ENCODE measurements around the gene AJM1. TPM values are rescaled to one million over a fixed set of nuclear protein-coding genes. Genes with fewer than 3 reads are reported as not detected.

Gene AJM1
- total RNA-seq, 1 experiment from 2014 or later, result 1.8 TPM

DNA sequence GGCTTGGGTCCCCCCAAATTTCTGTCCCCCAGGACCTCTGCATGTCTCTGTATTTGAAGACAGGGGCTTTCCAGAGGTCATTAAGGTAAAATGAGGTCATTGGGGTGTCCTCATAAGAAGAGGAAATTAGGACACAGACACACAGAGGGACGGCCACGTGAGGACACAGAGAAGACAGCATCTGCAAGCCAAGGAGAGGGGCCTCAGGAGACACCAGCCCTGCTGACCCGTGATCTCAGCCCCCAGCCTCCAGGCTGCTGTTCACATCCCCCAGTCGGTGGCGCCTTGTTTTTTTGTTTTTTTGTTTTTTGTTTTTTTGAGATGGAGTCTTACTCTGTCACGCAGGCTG lies 47.3 kb upstream of the AJM1 start:
- TF ChIP-seq, protein P1, sequence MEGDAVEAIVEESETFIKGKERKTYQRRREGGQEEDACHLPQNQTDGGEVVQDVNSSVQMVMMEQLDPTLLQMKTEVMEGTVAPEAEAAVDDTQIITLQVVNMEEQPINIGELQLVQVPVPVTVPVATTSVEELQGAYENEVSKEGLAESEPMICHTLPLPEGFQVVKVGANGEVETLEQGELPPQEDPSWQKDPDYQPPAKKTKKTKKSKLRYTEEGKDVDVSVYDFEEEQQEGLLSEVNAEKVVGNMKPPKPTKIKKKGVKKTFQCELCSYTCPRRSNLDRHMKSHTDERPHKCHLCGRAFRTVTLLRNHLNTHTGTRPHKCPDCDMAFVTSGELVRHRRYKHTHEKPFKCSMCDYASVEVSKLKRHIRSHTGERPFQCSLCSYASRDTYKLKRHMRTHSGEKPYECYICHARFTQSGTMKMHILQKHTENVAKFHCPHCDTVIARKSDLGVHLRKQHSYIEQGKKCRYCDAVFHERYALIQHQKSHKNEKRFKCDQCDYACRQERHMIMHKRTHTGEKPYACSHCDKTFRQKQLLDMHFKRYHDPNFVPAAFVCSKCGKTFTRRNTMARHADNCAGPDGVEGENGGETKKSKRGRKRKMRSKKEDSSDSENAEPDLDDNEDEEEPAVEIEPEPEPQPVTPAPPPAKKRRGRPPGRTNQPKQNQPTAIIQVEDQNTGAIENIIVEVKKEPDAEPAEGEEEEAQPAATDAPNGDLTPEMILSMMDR (conservative IDR thresholded peaks at IDR 0.05), result no peak
- no peak overlapping the region for H2BK12ac ChIP-seq (ENCODE audit: insufficient read length, low read depth, low read length)
- no peak overlapping the region for H4K5ac ChIP-seq (ENCODE audit: insufficient read length, low read depth, low read length)
- H3K4ac ChIP-seq (ENCODE audit: low read depth, low read length), result no peak overlapping the region
- WGBS (ENCODE audit: extremely low coverage, insufficient read length, low lambda C conversion rate), result no CpG with 5 or more reads among the region's 6 CpGs
- H3K4me2 ChIP-seq (ENCODE audit: insufficient read depth, insufficient read length, low read length), result no peak overlapping the region
- no peaks in the 10 kb centered on the region; the same call in 1 of the 2 replicates for H3K27me3 ChIP-seq (ENCODE audit: insufficient read depth, low read length)
- H3K79me1 ChIP-seq (ENCODE audit: insufficient read depth, low read depth, low read length, poor library complexity, severe bottlenecking), result no peaks in the 10 kb centered on the region
- no peak overlapping the region for H2BK20ac ChIP-seq (ENCODE audit: low read depth, low read length, poor library complexity, severe bottlenecking)
- no peak overlapping the region for H2BK15ac ChIP-seq (ENCODE audit: low read depth, low read length)
- no peak overlapping the region for H2AFZ ChIP-seq (ENCODE audit: low read length)
- no peak for DNase-seq
- Mint-ChIP-seq H3K4me1 (peaks cover 17 to 27% of the 10 kb centered on the region in 2 experiments), H3K27me3 (ENCODE audit: low read depth) (peaks cover 36% of the 10 kb centered on the region), H3K27ac (peak overlapping the region in 1 of 3 experiments; percentile 32; a peak in 1 of 7 replicates), H3K36me3 (ENCODE audit: insufficient read depth in 1 of 3, low read depth in 3 of 3) (peaks cover 0 to 8% (median 1%) of the 10 kb centered on the region in 3 experiments; a peak in 3 of 7 replicates), H3K4me3 (no peak overlapping the region), H3K9me3 (no peaks in the 10 kb centered on the region)
- no peak overlapping the region for H3K14ac ChIP-seq (ENCODE audit: insufficient read depth, low read length)
- H2BK5ac ChIP-seq (ENCODE audit: insufficient read length, low read length), result no peak overlapping the region
- H3K4me1 ChIP-seq (ENCODE audit: insufficient read depth, low read length), result no peaks in the 10 kb centered on the region
- H4K8ac ChIP-seq (replicated peaks; ENCODE audit: insufficient read length, low read depth, low read length), result no peak overlapping the region
- no peaks in the 10 kb centered on the region for H4K20me1 ChIP-seq (ENCODE audit: control insufficient read depth, insufficient read depth, insufficient read length)
- H3K23me2 ChIP-seq (ENCODE audit: insufficient read length, low read depth, low read length, poor library complexity, severe bottlenecking), result peaks cover 7% of the 10 kb centered on the region
- H3K79me2 ChIP-seq (ENCODE audit: insufficient read depth, low read length), result no peaks in the 10 kb centered on the region
- no peak overlapping the region for H3K18ac ChIP-seq (ENCODE audit: insufficient read length, low read depth, low read length)
- no peak overlapping the region for H3K9ac ChIP-seq (ENCODE audit: extremely low read depth, insufficient read length, low read length)
- H3K23ac ChIP-seq (ENCODE audit: insufficient read length, low read depth, low read length), result no peak overlapping the region
- H2BK120ac ChIP-seq (ENCODE audit: low read depth, low read length, poor library complexity, severe bottlenecking), result no peak overlapping the region
- no peak overlapping the region for H3K27ac ChIP-seq (ENCODE audit: insufficient read length, low read depth, low read length)
- H3T11ph ChIP-seq (ENCODE audit: low read length), result no peak overlapping the region
- H2AK5ac ChIP-seq (ENCODE audit: insufficient read length, low read length), result no peak overlapping the region
- no peak overlapping the region for H3K56ac ChIP-seq (ENCODE audit: insufficient read length, low read depth, low read length)
- no peak overlapping the region for H4K91ac ChIP-seq (ENCODE audit: insufficient read length, low read depth, low read length)
- no peaks in the 10 kb centered on the region for H3K9me3 ChIP-seq (ENCODE audit: control insufficient read depth, low read depth, low read length)
